Body of pancreas (tissue), 4 donors: ENCODE data around the gene SNRPN. TPM values are rescaled to one million over a fixed set of nuclear protein-coding genes. Genes with fewer than 3 reads are reported as not detected.
"Not testable (repeated sequence)": the region's sequence is repeated elsewhere in the genome, so short reads cannot be mapped to it uniquely, and the experiment has no call there.

Experiments
- ATAC-seq: fragments of 150-250 bp; one replicate; pipeline ENCODE4 v1.9.1; 2016
- DNase-seq, 4 donors: peaks; one replicate each; pipeline ENCODE4 v3.0.0-alpha.2; 2019
- H3K27ac ChIP-seq, 4 donors: fragments of 200-600 bp; sonication (generic); 1 replicate in 3 of 4; 2 replicates in 1 of 4; pipeline versions ENCODE4 v1.5.1 to v1.6.1; 2016 to 2019; ENCODE audit warnings: mild to moderate bottlenecking in 1 of 4, mixed read lengths in 1 of 4, moderate library complexity in 1 of 4
- H3K27me3 ChIP-seq, 2 donors: fragments of 200-600 bp; sonication (generic); one replicate each; pipeline ENCODE4 v1.6.0; 2016; ENCODE audit warnings: mild to moderate bottlenecking in 1 of 2
- H3K36me3 ChIP-seq, 2 donors: fragments of 200-600 bp; sonication (generic); replicated peaks in 1 of 2; 2 replicates each; pipeline ENCODE4 v1.5.1; 2016; ENCODE audit warnings: low read depth in 2 of 2; ENCODE audit not compliant: insufficient read depth in 1 of 2
- H3K4me1 ChIP-seq: fragments of 200-600 bp; sonication (generic); one replicate; pipeline ENCODE4 v1.6.0; 2016
- H3K4me3 ChIP-seq, 2 donors: fragments of 200-600 bp; sonication (generic); 1 replicate in 1 of 2; 2 replicates in 1 of 2; pipeline ENCODE4 v1.5.1; 2016 to 2019
- H3K9me3 ChIP-seq, 3 donors: fragments of 200-600 bp; sonication (generic); 1 replicate in 2 of 3; 2 replicates in 1 of 3; pipeline ENCODE4 v1.5.1; 2016
- CTCF ChIP-seq, 7 experiments: fragments of 450-650 bp in 4 of 7; fragments of 200-600 bp in 3 of 7; sonication (generic) in 3 of 7; IDR thresholded peaks; one replicate each; pipeline ENCODE4 v1.5.1; 2016 to 2019; ENCODE audit warnings: antibody characterized with exemption in 7 of 7
- POLR2A ChIP-seq, 3 donors: fragments of 450-650 bp; IDR thresholded peaks; one replicate each; pipeline ENCODE4 v1.6.1; 2016; ENCODE audit warnings: antibody characterized with exemption in 3 of 3, mild to moderate bottlenecking in 2 of 3
- WGBS, 2 donors: methylation state at CpG; one replicate each; pipeline ENCODE4 v1.1.5; 2017; 5-methylcytosine and 5-hydroxymethylcytosine counted together
- intact Hi-C: fragments of 100-400 bp; cut with DNase I; formaldehyde crosslinking; loops from one replicate; pipeline ENCODE4 v1.15.1; 2023
- total RNA-seq, 2 donors: library from RNA; depleted of rRNA; stranded (reverse); fragments of >200 nt; gene quantifications; one replicate each; pipeline ENCODE4 v1.1.0, GENCODE V29; 2016

The SNRPN gene
- total RNA-seq, 2 donors from 2014 or later: 96.2 to 113 TPM

GRCh38 chr15:24924153-24924552 is 30.6 kb upstream of the SNRPN start:
- H3K4me1 ChIP-seq: no peaks in the 10 kb centered on the region
- H3K27ac ChIP-seq: no peak overlapping the region
- WGBS, 2 donors: 43 to 52% methylated on average over 3 of the region's 3 CpGs
- H3K27me3 ChIP-seq: no peaks in the 10 kb centered on the region
- H3K9me3 ChIP-seq: no peaks in the 10 kb centered on the region
- no peak for DNase-seq
- H3K4me3 ChIP-seq: no peak overlapping the region
- intact Hi-C loops: no loop called here
- no peak for TF ChIP-seq POLR2A (IDR thresholded peaks at IDR 0.05)
- no peak for ATAC-seq
- H3K36me3 ChIP-seq: no peaks in the 10 kb centered on the region

- Histone ChIP-seq H3K27me3 (no peaks in the 10 kb centered on the region), H3K4me1 (no peaks in the 10 kb centered on the region), H3K9me3 (no peaks in the 10 kb centered on the region), H3K36me3 (no peaks in the 10 kb centered on the region), H3K4me3 (no peak overlapping the region), H3K27ac (no peak overlapping the region)
- 38 to 41% methylated on average over 2 of the region's 2 CpGs for WGBS, 2 donors
- intact Hi-C loops: no loop called here
- no peak for DNase-seq
- no peak for ATAC-seq
- no peak for TF ChIP-seq POLR2A (IDR thresholded peaks at IDR 0.05)
- TF ChIP-seq CTCF (IDR thresholded peaks at IDR 0.05): no peak
These were observed 30.2 kb upstream of the SNRPN start for GRCh38 chr15:24924621-24925020.

- 77 to 80% methylated on average over 10 of the region's 10 CpGs for WGBS, 2 donors
- H3K9me3 ChIP-seq, H3K27ac ChIP-seq, H3K4me3 ChIP-seq, H3K36me3 ChIP-seq, ATAC-seq, H3K4me1 ChIP-seq, DNase-seq, H3K27me3 ChIP-seq, intact Hi-C loops: not testable (repeated sequence)
These were observed 22.7 kb upstream of the SNRPN start for GRCh38 chr15:24931874-24932732.

GRCh38 chr15:24933716-24934115 is 21.1 kb upstream of the SNRPN start:
- Histone ChIP-seq H3K36me3 (no peaks in the 10 kb centered on the region), H3K27me3 (no peaks in the 10 kb centered on the region), H3K4me1 (no peaks in the 10 kb centered on the region), H3K9me3 (no peaks in the 10 kb centered on the region), H3K27ac (no peak overlapping the region), H3K4me3 (no peak overlapping the region)
- intact Hi-C loops: no loop called here
- no peak for TF ChIP-seq CTCF (IDR thresholded peaks at IDR 0.05)
- no peak for TF ChIP-seq POLR2A (IDR thresholded peaks at IDR 0.05)
- WGBS, 2 donors: 75 to 86% methylated on average over 7 of the region's 7 CpGs
- DNase-seq: no peak
- ATAC-seq: no peak

GRCh38 chr15:24938224-24938623 is 16.6 kb upstream of the SNRPN start:
- ATAC-seq, intact Hi-C loops: not testable (repeated sequence)

GRCh38 chr15:24940236-24940635 is 14.6 kb upstream of the SNRPN start:
- intact Hi-C loops: no loop called here
- TF ChIP-seq CTCF (IDR thresholded peaks at IDR 0.05): no peak
- ATAC-seq: no peak
- H3K36me3 ChIP-seq: no peaks in the 10 kb centered on the region
- H3K9me3 ChIP-seq: no peaks in the 10 kb centered on the region
- no peak for DNase-seq
- no peaks in the 10 kb centered on the region for H3K4me1 ChIP-seq
- no peak overlapping the region for H3K4me3 ChIP-seq
- WGBS, 2 donors: 31 to 49% methylated on average over 2 of the region's 2 CpGs
- H3K27ac ChIP-seq: no peak overlapping the region
- no peaks in the 10 kb centered on the region for H3K27me3 ChIP-seq

More at GRCh38 chr15:24938224-24938623, 16.6 kb upstream of the SNRPN start:
- not testable (repeated sequence) for H3K27me3 ChIP-seq, H3K9me3 ChIP-seq, H3K4me1 ChIP-seq, DNase-seq, H3K27ac ChIP-seq, H3K36me3 ChIP-seq, H3K4me3 ChIP-seq
- 44 to 62% methylated on average over 3 of the region's 3 CpGs for WGBS, 2 donors
